SK-N-SH (cell line): ENCODE data around the gene PRELP. TPM values are rescaled to one million over a fixed set of nuclear protein-coding genes. Genes with fewer than 3 reads are reported as not detected.
A peak's percentile ranks its signal among the peaks of the same experiment; 100 is the strongest.

Experiments used
- CTCF ChIA-PET: fragments of 300-600, 350-600 bp; formaldehyde crosslinking; extraction: SDS; loops from one replicate; lab custom pipeline; 2021; lab: Yijun Ruan, JAX
- POLR2A ChIA-PET: fragments of 350-600 bp; sonication (Branson Sonifier 250); formaldehyde crosslinking; extraction: SDS; loops from one replicate; lab custom pipeline; 2020; ENCODE audit warnings: antibody characterized with exemption, inconsistent platforms; lab: Yijun Ruan, JAX
- DNase-seq: peaks from one replicate; pipeline ENCODE4 v3.0.0; 2012
- H2AFZ ChIP-seq: fragments of 200-600 bp; sonication (generic); 2 replicates; pipeline ENCODE4 v1.8.1; 2016; ENCODE audit warnings: antibody characterized with exemption, mild to moderate bottlenecking, low read depth
- H3F3A ChIP-seq: fragments of 200-600 bp; sonication (generic); replicated peaks from 2 replicates; pipeline ENCODE3; 2016; ENCODE audit warnings: antibody characterized with exemption, mild to moderate bottlenecking; ENCODE audit not compliant: insufficient read depth
- H3K27ac ChIP-seq, 2 experiments: fragments of 200-500 bp in 1 of 2; fragments of 200-600 bp in 1 of 2; sonication (Bioruptor generic) in 1 of 2; sonication (generic), shearing (Covaris generic) in 1 of 2; 2 replicates each; pipeline versions ENCODE4 v1.5.1 to v1.6.1; 2014 to 2016; ENCODE audit warnings: low read depth in 2 of 2, inconsistent platforms in 1 of 2, low read length in 1 of 2, mild to moderate bottlenecking in 1 of 2, mixed read lengths in 1 of 2
- H3K27me3 ChIP-seq: fragments of 200-600 bp; sonication (generic), shearing (Covaris generic); 2 replicates; pipeline ENCODE4 v1.6.1; 2016; ENCODE audit warnings: mixed run types; ENCODE audit not compliant: insufficient read depth
- H3K36me3 ChIP-seq, 2 experiments: fragments of 200-500 bp in 1 of 2; fragments of 200-600 bp in 1 of 2; sonication (Bioruptor generic) in 1 of 2; sonication (generic) in 1 of 2; replicated peaks in 1 of 2; 2 replicates each; pipeline versions ENCODE3 to v1.5.1; 2014 to 2016; ENCODE audit warnings: low read length in 1 of 2, mild to moderate bottlenecking in 1 of 2; ENCODE audit not compliant: insufficient read depth in 2 of 2, control insufficient read depth in 1 of 2
- H3K4me1 ChIP-seq, 2 experiments: fragments of 200-500 bp in 1 of 2; fragments of 200-600 bp in 1 of 2; sonication (Bioruptor generic) in 1 of 2; sonication (generic), shearing (Covaris generic) in 1 of 2; 2 replicates each; pipeline versions ENCODE4 v1.5.1 to v1.6.1; 2014 to 2016; ENCODE audit warnings: low read depth in 1 of 2, low read length in 1 of 2, mixed run types in 1 of 2; ENCODE audit not compliant: insufficient read depth in 2 of 2, control insufficient read depth in 1 of 2
- H3K4me2 ChIP-seq: fragments of 200-600 bp; sonication (generic), shearing (Covaris generic); 2 replicates; pipeline ENCODE4 v1.6.1; 2017; ENCODE audit warnings: mixed run types
- H3K4me3 ChIP-seq, 2 experiments: fragments of 200-500 bp in 1 of 2; fragments of 200-600 bp in 1 of 2; sonication (Bioruptor generic) in 1 of 2; sonication (generic), shearing (Covaris generic) in 1 of 2; 2 replicates each; pipeline versions ENCODE4 v1.5.1 to v1.8.1; 2014 to 2016; ENCODE audit warnings: low read depth in 2 of 2, inconsistent platforms in 1 of 2, low read length in 1 of 2, mild to moderate bottlenecking in 1 of 2, mixed read lengths in 1 of 2, moderate library complexity in 1 of 2
- H3K79me2 ChIP-seq: fragments of 200-600 bp; sonication (generic); 2 replicates; pipeline ENCODE4 v1.8.1; 2017; ENCODE audit warnings: mild to moderate bottlenecking; ENCODE audit not compliant: insufficient read depth
- H3K9ac ChIP-seq: fragments of 200-600 bp; sonication (generic); 2 replicates; pipeline ENCODE4 v1.6.1; 2017; ENCODE audit warnings: mixed run types
- H3K9me2 ChIP-seq: fragments of 200-600 bp; sonication (generic); 2 replicates; pipeline ENCODE4 v1.6.1; 2017; ENCODE audit warnings: mixed run types
- H3K9me3 ChIP-seq: fragments of 200-600 bp; sonication (generic); 2 replicates; pipeline ENCODE4 v1.6.1; 2017; ENCODE audit warnings: mixed run types, mild to moderate bottlenecking, moderate library complexity
- H4K20me1 ChIP-seq: fragments of 200-600 bp; sonication (generic); 2 replicates; pipeline ENCODE4 v1.6.1; 2017; ENCODE audit warnings: mild to moderate bottlenecking, mixed run types; ENCODE audit not compliant: insufficient read depth
- CHD2 ChIP-seq: fragments of 150-350 bp; IDR thresholded peaks from 2 replicates; pipeline ENCODE4 v1.6.1; 2018; ENCODE audit warnings: low read length; ENCODE audit not compliant: partially characterized antibody
- CTCF ChIP-seq: fragments of 200-600 bp; sonication (generic); IDR thresholded peaks from 2 replicates; pipeline ENCODE4 v1.6.1; 2017; ENCODE audit warnings: antibody characterized with exemption, mild to moderate bottlenecking, moderate library complexity
- ELF1 ChIP-seq: IDR thresholded peaks from 2 replicates; pipeline ENCODE4 v1.4.0; 2012
- EP300 ChIP-seq, 2 experiments: IDR thresholded peaks; 2 replicates each; pipeline versions ENCODE4 v1.4.0 to v1.6.1; 2012; ENCODE audit warnings: borderline replicate concordance in 1 of 2, low read depth in 1 of 2, low read length in 1 of 2
- EZH2phosphoT487 ChIP-seq: fragments of 200-600 bp; sonication (generic); IDR thresholded peaks from 2 replicates; pipeline ENCODE4 v1.6.1; 2017; ENCODE audit warnings: low read depth, mixed run types, mild to moderate bottlenecking, antibody characterized with exemption, moderate library complexity, borderline replicate concordance
- FOSL2 ChIP-seq: IDR thresholded peaks from 2 replicates; pipeline ENCODE4 v1.4.0; 2012; ENCODE audit warnings: low read depth, mild to moderate bottlenecking, moderate library complexity, borderline replicate concordance
- FOXJ3 ChIP-seq: sonication (generic); formaldehyde crosslinking; IDR thresholded peaks from 2 replicates; pipeline ENCODE4 v1.5.1; 2020; ENCODE audit warnings: mild to moderate bottlenecking, missing genetic modification reagents
- FOXM1 ChIP-seq: IDR thresholded peaks from 2 replicates; pipeline ENCODE4 v1.4.0; 2012; ENCODE audit warnings: low read depth, mild to moderate bottlenecking
- GATA2 ChIP-seq: sonication (generic); formaldehyde crosslinking; IDR thresholded peaks from 2 replicates; pipeline ENCODE4 v1.5.0; 2020; ENCODE audit warnings: mild to moderate bottlenecking, missing genetic modification reagents
- IRF3 ChIP-seq: fragments of 150-350 bp; IDR thresholded peaks from 2 replicates; pipeline ENCODE4 v1.6.1; 2016; ENCODE audit warnings: mild to moderate bottlenecking, low read depth, low read length
- JUND ChIP-seq: IDR thresholded peaks from 2 replicates; pipeline ENCODE4 v1.4.0; 2012
- NFIC ChIP-seq: IDR thresholded peaks from 2 replicates; pipeline ENCODE4 v1.4.0; 2012; ENCODE audit warnings: borderline replicate concordance
- NRF1 ChIP-seq: IDR thresholded peaks from 2 replicates; pipeline ENCODE4 v1.6.1; 2012; ENCODE audit warnings: low read depth, mild to moderate bottlenecking, low read length
- PBX3 ChIP-seq: IDR thresholded peaks from 2 replicates; pipeline ENCODE4; 2012
- POLR2AphosphoS5 ChIP-seq: IDR thresholded peaks from 2 replicates; pipeline ENCODE4 v1.6.1; 2012; ENCODE audit warnings: low read depth, low read length
- RAD21 ChIP-seq: IDR thresholded peaks from 2 replicates; pipeline ENCODE4 v1.6.1; 2012; ENCODE audit warnings: mild to moderate bottlenecking, low read length
- RCOR1 ChIP-seq: fragments of 150-350 bp; IDR thresholded peaks from 2 replicates; pipeline ENCODE4 v1.6.1; 2017; ENCODE audit warnings: antibody characterized with exemption, low read length
- RFX5 ChIP-seq: IDR thresholded peaks from 2 replicates; pipeline ENCODE4 v1.6.1; 2012; ENCODE audit warnings: mild to moderate bottlenecking, improper control_type of control experiment, low read length
- SIN3A ChIP-seq: IDR thresholded peaks from 2 replicates; pipeline ENCODE4 v1.6.1; 2012; ENCODE audit warnings: low read depth, mild to moderate bottlenecking, low read length, moderate library complexity, borderline replicate concordance
- TAF1 ChIP-seq: IDR thresholded peaks from 2 replicates; pipeline ENCODE4 v1.6.1; 2012; ENCODE audit warnings: low read depth, mild to moderate bottlenecking, low read length, moderate library complexity, borderline replicate concordance
- USF2 ChIP-seq: fragments of 150-350 bp; IDR thresholded peaks from 2 replicates; pipeline ENCODE4 v1.6.1; 2017; ENCODE audit warnings: antibody characterized with exemption, low read length, low read depth, borderline replicate concordance
- YY1 ChIP-seq: IDR thresholded peaks from 2 replicates; pipeline ENCODE4 v1.4.0; 2012; ENCODE audit warnings: low read depth, mild to moderate bottlenecking
- WGBS: methylation state at CpG from one replicate; pipeline ENCODE4 v1.1.6; 2017; ENCODE audit warnings: low lambda C conversion rate; 5-methylcytosine and 5-hydroxymethylcytosine counted together
- polyA plus RNA-seq, 3 experiments: library from polyadenylated mRNA; depleted of rRNA; stranded (reverse); fragments of >200 nt; gene quantifications; 2 replicates each; pipeline ENCODE4 v1.2.3, GENCODE V29; 2012
- TF ChIP-seq, protein P1 (sequence below): IDR thresholded peaks from 2 replicates; pipeline ENCODE4 v1.6.1; 2012; ENCODE audit warnings: mild to moderate bottlenecking, low read depth, low read length, moderate library complexity
- TF ChIP-seq, protein P2 (sequence below): IDR thresholded peaks from 2 replicates; pipeline ENCODE4 v1.4.0; 2012; ENCODE audit warnings: low read depth, borderline replicate concordance

Gene PRELP
- polyA plus RNA-seq, 1 of the 3 experiments (the other 2 are of a cell fraction): 0.48 TPM

DNA sequence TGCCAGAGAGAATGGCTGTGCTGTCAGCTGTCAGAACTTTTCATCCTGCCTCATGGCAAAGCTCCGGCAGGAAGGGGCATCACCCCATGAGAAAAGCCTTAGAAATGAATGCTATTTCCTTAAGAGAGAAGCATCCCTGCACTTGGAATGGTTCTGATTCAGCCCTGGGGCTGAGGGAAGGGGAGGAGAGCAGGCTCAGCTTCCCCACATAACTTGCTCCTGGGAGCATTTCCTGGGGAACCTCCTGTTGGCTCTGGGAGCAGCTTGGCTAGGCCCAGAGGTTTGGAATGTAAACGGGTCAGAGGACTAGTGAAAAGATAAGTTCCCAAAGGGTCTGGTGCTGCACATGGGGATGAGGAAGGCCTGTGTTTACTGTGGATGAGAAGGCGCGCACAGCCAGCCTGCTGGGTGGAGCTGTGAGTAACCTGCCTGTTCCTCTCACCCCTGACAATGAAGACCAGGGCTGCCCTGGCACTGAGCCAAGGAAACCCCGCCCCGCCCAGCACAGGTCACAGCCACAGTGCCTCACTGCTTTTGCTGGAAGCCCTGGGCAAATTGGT is 5.0 kb downstream of the PRELP start:
- Histone ChIP-seq H3K4me2 (peak overlapping the region; percentile 71), H3K9me3 (no peaks in the 10 kb centered on the region), H3K27me3 (no peaks in the 10 kb centered on the region), H3K4me3 (no peak overlapping the region), H3K79me2 (no peaks in the 10 kb centered on the region), H3K9ac (peak overlapping the region; percentile 25; the same call in 1 of the 2 replicates), H3K27ac (peak overlapping the region; percentile 79 to 80), H3F3A (peaks cover 16% of the 10 kb centered on the region), H2AFZ (peak overlapping the region; percentile 42; the same call in 1 of the 2 replicates), H3K4me1 (peaks cover 11 to 18% of the 10 kb centered on the region in 2 experiments; a peak in 2 of 4 replicates), H3K36me3 (no peaks in the 10 kb centered on the region), H4K20me1 (no peaks in the 10 kb centered on the region), H3K9me2 (no peaks in the 10 kb centered on the region)
- DNase-seq: peak; percentile 68
- 27% methylated on average over 5 of the region's 6 CpGs for WGBS
- ChIA-PET CTCF (interaction anchor here (0.8 to 19.8 kb wide), 7 partner anchors 8 to 213 kb away, joined by 3 to 351 read pairs (median 5); no protein-coding TSS in a partner anchor), POLR2A (interaction anchor here (0.5 kb wide), 1 partner anchor 143 kb away, joined by 3 read pairs; no protein-coding TSS in a partner anchor)
- TF ChIP-seq JUND: peak; percentile 68
- no peak for TF ChIP-seq USF2
- TF ChIP-seq FOXJ3: no peak
- TF ChIP-seq TAF1: no peak
- TF ChIP-seq, protein P1, sequence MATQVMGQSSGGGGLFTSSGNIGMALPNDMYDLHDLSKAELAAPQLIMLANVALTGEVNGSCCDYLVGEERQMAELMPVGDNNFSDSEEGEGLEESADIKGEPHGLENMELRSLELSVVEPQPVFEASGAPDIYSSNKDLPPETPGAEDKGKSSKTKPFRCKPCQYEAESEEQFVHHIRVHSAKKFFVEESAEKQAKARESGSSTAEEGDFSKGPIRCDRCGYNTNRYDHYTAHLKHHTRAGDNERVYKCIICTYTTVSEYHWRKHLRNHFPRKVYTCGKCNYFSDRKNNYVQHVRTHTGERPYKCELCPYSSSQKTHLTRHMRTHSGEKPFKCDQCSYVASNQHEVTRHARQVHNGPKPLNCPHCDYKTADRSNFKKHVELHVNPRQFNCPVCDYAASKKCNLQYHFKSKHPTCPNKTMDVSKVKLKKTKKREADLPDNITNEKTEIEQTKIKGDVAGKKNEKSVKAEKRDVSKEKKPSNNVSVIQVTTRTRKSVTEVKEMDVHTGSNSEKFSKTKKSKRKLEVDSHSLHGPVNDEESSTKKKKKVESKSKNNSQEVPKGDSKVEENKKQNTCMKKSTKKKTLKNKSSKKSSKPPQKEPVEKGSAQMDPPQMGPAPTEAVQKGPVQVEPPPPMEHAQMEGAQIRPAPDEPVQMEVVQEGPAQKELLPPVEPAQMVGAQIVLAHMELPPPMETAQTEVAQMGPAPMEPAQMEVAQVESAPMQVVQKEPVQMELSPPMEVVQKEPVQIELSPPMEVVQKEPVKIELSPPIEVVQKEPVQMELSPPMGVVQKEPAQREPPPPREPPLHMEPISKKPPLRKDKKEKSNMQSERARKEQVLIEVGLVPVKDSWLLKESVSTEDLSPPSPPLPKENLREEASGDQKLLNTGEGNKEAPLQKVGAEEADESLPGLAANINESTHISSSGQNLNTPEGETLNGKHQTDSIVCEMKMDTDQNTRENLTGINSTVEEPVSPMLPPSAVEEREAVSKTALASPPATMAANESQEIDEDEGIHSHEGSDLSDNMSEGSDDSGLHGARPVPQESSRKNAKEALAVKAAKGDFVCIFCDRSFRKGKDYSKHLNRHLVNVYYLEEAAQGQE: no peak; the same call in 1 of the 2 replicates
- TF ChIP-seq RAD21: no peak
- TF ChIP-seq CHD2: no peak
- TF ChIP-seq YY1: no peak
- TF ChIP-seq POLR2AphosphoS5: no peak
- TF ChIP-seq GATA2 (CRISPR knock-in tag): no peak
- 0 out of 2 replicates have a peak, but pooled peaks have one; percentile 18 for TF ChIP-seq SIN3A
- TF ChIP-seq FOSL2: peak; percentile 74; the same call in 1 of the 2 replicates
- TF ChIP-seq NFIC: peak; percentile 93
- TF ChIP-seq RFX5: no peak
- no peak for TF ChIP-seq EZH2phosphoT487
- peak; percentile 79 for TF ChIP-seq PBX3
- no peak for TF ChIP-seq CTCF
- no peak for TF ChIP-seq FOXM1
- TF ChIP-seq RCOR1: no peak
- no peak for TF ChIP-seq IRF3
- TF ChIP-seq EP300 (IDR thresholded peaks at IDR 0.05; ENCODE audit: borderline replicate concordance in 1 of 2, low read depth in 1 of 2, low read length in 1 of 2): peak in 1 of 2 experiments; percentile 39; a peak in 1 of 4 replicates
- TF ChIP-seq, protein P2, sequence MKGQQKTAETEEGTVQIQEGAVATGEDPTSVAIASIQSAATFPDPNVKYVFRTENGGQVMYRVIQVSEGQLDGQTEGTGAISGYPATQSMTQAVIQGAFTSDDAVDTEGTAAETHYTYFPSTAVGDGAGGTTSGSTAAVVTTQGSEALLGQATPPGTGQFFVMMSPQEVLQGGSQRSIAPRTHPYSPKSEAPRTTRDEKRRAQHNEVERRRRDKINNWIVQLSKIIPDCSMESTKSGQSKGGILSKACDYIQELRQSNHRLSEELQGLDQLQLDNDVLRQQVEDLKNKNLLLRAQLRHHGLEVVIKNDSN: no peak
- TF ChIP-seq NRF1: no peak
- no peak; the same call in 1 of the 2 replicates for TF ChIP-seq ELF1
